Loucy (cell line): ENCODE measurements around the gene MYMX.

Experiments
- H2AFZ ChIP-seq: fragments of 200-600 bp; sonication (generic); 2 replicates; pipeline ENCODE4 v1.6.0; 2016; ENCODE audit warnings: antibody characterized with exemption, mild to moderate bottlenecking, low read length, moderate library complexity
- H3F3A ChIP-seq: fragments of 200-600 bp; 2 replicates; pipeline ENCODE4 v1.6.0; 2016; ENCODE audit warnings: antibody characterized with exemption, low read depth, mild to moderate bottlenecking
- H3K27me3 ChIP-seq: fragments of 200-600 bp; sonication (generic); 2 replicates; pipeline ENCODE4 v1.6.1; 2014; ENCODE audit warnings: low read length, mild to moderate bottlenecking; ENCODE audit not compliant: insufficient read depth, poor library complexity, severe bottlenecking
- H3K36me3 ChIP-seq: fragments of 200-600 bp; sonication (generic); 2 replicates; pipeline ENCODE4 v1.6.1; 2016; ENCODE audit warnings: low read length; ENCODE audit not compliant: insufficient read depth
- H3K4me1 ChIP-seq: fragments of 200-600 bp; sonication (generic); 2 replicates; pipeline ENCODE4 v1.5.1; 2014; ENCODE audit warnings: low read length, mild to moderate bottlenecking; ENCODE audit not compliant: insufficient read depth, poor library complexity, severe bottlenecking
- H3K4me2 ChIP-seq: fragments of 200-600 bp; sonication (generic); 2 replicates; pipeline ENCODE4 v1.6.0; 2014; ENCODE audit warnings: antibody characterized with exemption, low read length, low read depth, mild to moderate bottlenecking; ENCODE audit not compliant: poor library complexity, severe bottlenecking
- H3K4me3 ChIP-seq: fragments of 200-600 bp; sonication (generic); 2 replicates; pipeline ENCODE4 v1.5.1; 2014; ENCODE audit warnings: low read length, mild to moderate bottlenecking, mixed read lengths; ENCODE audit not compliant: poor library complexity, severe bottlenecking
- H3K79me2 ChIP-seq: fragments of 200-600 bp; sonication (generic); 2 replicates; pipeline ENCODE4 v1.6.1; 2014; ENCODE audit warnings: low read length; ENCODE audit not compliant: insufficient read depth
- H3K9ac ChIP-seq: fragments of 200-600 bp; sonication (generic); 2 replicates; pipeline ENCODE4 v1.6.0; 2014; ENCODE audit warnings: mild to moderate bottlenecking, low read depth, low read length, moderate library complexity; ENCODE audit not compliant: poor library complexity, severe bottlenecking
- H3K9me2 ChIP-seq: fragments of 200-600 bp; sonication (generic); replicated peaks from 2 replicates; pipeline ENCODE4 v1.6.1; 2016; ENCODE audit warnings: low read depth, low read length, mixed read lengths
- H3K9me3 ChIP-seq: fragments of 200-600 bp; sonication (generic); 2 replicates; pipeline ENCODE4 v1.6.1; 2014; ENCODE audit warnings: mild to moderate bottlenecking, antibody characterized with exemption, low read length, low read depth; ENCODE audit not compliant: insufficient read depth
- H4K20me1 ChIP-seq: fragments of 200-600 bp; sonication (generic); 2 replicates; pipeline ENCODE4 v1.6.0; 2014; ENCODE audit warnings: antibody characterized with exemption, low read length, mild to moderate bottlenecking; ENCODE audit not compliant: insufficient read depth, poor library complexity, severe bottlenecking
- EZH2phosphoT487 ChIP-seq: fragments of 200-600 bp; IDR thresholded peaks from 2 replicates; pipeline ENCODE4 v1.6.1; 2018; ENCODE audit warnings: antibody characterized with exemption, mild to moderate bottlenecking, moderate library complexity, borderline replicate concordance
- TF ChIP-seq, protein P1 (sequence below): fragments of 200-600 bp; sonication (generic); conservative IDR thresholded peaks from 2 replicates; pipeline ENCODE4 v1.5.1; 2014; ENCODE audit warnings: mild to moderate bottlenecking, antibody characterized with exemption, low read length

Gene MYMX

DNA sequence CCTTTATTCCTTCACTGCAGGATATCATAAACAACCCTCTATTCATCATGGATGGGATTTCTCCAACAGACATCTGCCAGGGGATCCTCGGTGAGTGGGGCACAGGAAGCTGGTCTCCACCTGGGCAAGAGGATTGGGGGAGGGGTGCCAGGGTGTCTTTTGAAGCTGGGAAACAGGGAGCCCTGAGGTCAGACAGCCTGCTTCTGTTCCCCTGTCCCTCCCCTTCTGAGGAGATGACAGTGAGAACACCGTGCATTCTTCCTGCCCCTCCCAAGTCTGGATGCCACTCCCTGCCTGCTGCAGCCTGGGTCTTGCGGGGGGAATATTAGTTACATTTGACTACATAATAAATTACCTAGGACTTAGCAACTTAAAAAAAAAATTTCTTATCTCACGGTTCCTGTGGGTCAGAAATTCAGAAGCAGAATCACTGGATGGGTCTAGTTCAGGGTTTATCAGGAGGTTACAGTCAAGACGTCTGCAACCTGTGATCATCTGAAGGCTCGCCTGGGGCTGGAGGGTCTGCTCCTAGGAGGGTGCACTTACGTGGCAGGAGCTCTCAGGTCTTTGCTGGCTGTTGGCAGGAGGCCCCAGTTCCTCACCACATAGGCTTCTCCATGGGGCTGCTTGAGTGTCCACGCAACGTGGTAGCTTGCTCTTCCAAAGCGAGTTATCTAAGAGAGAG lies 46.7 kb upstream of the MYMX start:
- Histone ChIP-seq H2AFZ (no peak overlapping the region), H3F3A (no peaks in the 10 kb centered on the region), H3K9ac (no peak overlapping the region), H4K20me1 (no peaks in the 10 kb centered on the region), H3K9me2 (no peaks in the 10 kb centered on the region), H3K36me3 (no peaks in the 10 kb centered on the region), H3K79me2 (no peaks in the 10 kb centered on the region), H3K4me1 (no peaks in the 10 kb centered on the region), H3K27me3 (no peaks in the 10 kb centered on the region), H3K4me3 (no peak overlapping the region), H3K9me3 (no peaks in the 10 kb centered on the region), H3K4me2 (no peak overlapping the region)
- TF ChIP-seq, protein P1, sequence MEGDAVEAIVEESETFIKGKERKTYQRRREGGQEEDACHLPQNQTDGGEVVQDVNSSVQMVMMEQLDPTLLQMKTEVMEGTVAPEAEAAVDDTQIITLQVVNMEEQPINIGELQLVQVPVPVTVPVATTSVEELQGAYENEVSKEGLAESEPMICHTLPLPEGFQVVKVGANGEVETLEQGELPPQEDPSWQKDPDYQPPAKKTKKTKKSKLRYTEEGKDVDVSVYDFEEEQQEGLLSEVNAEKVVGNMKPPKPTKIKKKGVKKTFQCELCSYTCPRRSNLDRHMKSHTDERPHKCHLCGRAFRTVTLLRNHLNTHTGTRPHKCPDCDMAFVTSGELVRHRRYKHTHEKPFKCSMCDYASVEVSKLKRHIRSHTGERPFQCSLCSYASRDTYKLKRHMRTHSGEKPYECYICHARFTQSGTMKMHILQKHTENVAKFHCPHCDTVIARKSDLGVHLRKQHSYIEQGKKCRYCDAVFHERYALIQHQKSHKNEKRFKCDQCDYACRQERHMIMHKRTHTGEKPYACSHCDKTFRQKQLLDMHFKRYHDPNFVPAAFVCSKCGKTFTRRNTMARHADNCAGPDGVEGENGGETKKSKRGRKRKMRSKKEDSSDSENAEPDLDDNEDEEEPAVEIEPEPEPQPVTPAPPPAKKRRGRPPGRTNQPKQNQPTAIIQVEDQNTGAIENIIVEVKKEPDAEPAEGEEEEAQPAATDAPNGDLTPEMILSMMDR, result no peak
- no peak for TF ChIP-seq EZH2phosphoT487

DNA sequence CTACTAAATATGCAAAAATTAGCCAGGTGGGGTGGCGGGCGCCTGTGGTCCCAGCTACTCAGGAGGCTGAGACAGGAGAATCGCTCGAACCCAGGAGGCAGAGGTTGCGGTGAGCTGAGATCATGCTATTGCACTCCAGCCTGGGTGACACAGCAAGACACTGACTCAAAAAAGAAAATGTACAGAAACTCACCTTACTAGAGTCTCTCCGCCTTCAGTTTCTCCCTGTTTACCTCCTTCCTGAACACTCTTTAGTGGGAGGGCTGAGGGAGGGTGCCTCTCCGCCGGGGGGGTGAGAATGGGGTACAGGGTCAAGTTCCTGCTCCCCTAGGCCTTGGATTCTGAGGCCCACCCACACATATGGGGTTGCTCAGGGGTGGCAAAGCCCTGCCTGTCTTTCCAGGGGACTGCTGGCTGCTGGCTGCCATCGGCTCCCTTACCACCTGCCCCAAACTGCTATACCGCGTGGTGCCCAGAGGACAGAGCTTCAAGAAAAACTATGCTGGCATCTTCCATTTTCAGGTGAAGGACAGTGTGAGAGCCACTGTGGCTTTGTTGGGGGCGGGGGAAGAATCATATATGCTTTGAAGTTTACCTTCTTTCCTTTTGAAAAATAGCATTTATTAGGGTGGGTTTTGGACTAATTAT lies 44.7 kb upstream of the MYMX start:
- no peaks in the 10 kb centered on the region for H3K79me2 ChIP-seq
- no peak overlapping the region for H3K9ac ChIP-seq
- no peaks in the 10 kb centered on the region for H3K9me2 ChIP-seq
- H3K4me3 ChIP-seq, result no peak overlapping the region
- H3F3A ChIP-seq, result no peaks in the 10 kb centered on the region
- no peak overlapping the region; the same call in 1 of the 2 replicates for H2AFZ ChIP-seq
- no peak overlapping the region for H3K4me2 ChIP-seq
- no peaks in the 10 kb centered on the region for H3K36me3 ChIP-seq
- TF ChIP-seq EZH2phosphoT487, result no peak
- TF ChIP-seq, protein P1, result no peak
- H3K4me1 ChIP-seq, result peaks cover 6% of the 10 kb centered on the region
- H3K9me3 ChIP-seq, result no peaks in the 10 kb centered on the region
- H3K27me3 ChIP-seq, result no peaks in the 10 kb centered on the region
- H4K20me1 ChIP-seq, result no peaks in the 10 kb centered on the region

DNA sequence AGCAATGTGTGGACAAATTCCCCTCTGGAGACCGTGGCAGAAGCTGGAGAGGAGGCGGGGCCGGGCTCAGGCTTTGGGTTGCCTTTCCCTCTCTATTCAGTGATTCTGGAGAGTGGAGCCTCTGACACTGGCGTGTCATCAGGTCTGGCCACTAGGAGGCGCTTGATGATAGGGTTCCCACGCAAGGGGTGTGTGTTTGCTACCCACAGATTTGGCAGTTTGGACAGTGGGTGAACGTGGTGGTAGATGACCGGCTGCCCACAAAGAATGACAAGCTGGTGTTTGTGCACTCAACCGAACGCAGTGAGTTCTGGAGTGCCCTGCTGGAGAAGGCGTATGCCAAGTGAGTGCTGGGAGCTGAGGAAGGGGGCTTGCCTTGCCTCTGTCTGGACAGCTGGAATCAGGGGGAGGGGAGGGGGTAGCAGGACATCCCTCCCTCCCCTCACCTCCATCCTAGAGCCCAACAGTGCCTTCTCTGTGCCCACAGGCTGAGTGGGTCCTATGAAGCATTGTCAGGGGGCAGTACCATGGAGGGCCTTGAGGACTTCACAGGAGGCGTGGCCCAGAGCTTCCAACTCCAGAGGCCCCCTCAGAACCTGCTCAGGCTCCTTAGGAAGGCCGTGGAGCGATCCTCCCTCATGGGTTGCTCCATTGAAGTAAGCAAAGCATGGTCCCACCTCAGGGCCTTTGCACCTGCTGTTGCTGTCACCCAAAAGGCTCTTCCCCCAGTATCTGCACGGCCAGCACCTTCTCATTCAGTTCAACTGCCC lies 43.8 kb upstream of the MYMX start:
- no peaks in the 10 kb centered on the region for H4K20me1 ChIP-seq
- no peak overlapping the region for H3K4me3 ChIP-seq
- peaks cover 13% of the 10 kb centered on the region for H3K4me1 ChIP-seq
- H3K9ac ChIP-seq, result no peak overlapping the region
- no peaks in the 10 kb centered on the region for H3K79me2 ChIP-seq
- no peaks in the 10 kb centered on the region for H3F3A ChIP-seq
- no peak overlapping the region; the same call in 1 of the 2 replicates for H2AFZ ChIP-seq
- no peaks in the 10 kb centered on the region for H3K36me3 ChIP-seq
- no peaks in the 10 kb centered on the region for H3K9me2 ChIP-seq
- H3K27me3 ChIP-seq, result no peaks in the 10 kb centered on the region
- no peaks in the 10 kb centered on the region for H3K9me3 ChIP-seq
- H3K4me2 ChIP-seq, result no peak overlapping the region
- TF ChIP-seq, protein P1, result peak; percentile 94
- TF ChIP-seq EZH2phosphoT487, result no peak
